ENCODE data around the gene GPR150. TPM values are rescaled to one million over a fixed set of nuclear protein-coding genes. Genes with fewer than 3 reads are reported as not detected.

The GPR150 gene
- total RNA-seq, 1 experiment from 2014 or later, result not detected

DNA sequence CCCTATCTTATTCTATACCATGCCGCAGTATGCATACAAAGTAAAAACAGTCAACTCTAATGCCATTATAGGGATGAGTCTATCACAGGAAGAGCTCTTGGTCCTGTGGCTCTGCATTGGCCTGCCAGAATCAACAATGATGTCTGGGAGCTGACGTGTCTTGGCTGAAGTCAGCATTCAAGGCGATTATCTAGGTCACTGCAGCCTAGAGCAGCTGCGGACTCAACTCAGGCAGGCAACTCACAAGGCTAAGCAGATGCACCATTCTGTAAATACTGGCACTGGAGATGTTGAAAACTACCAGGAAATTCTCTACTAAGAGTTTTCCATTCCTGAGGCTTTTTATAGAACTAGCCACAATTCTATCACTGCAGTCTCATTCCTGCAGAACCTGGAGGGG lies 49.7 kb downstream of the GPR150 start:
- H3K4me3 ChIP-seq (ENCODE audit: low read length), result no peak overlapping the region
- POLR2A ChIA-PET (ENCODE audit: unreplicated experiment), result no interaction called here
- ATAC-seq, result no peak
- no peaks in the 10 kb centered on the region for H3K9me3 ChIP-seq (ENCODE audit: low read length)
- H2AFZ ChIP-seq (ENCODE audit: low read length), result no peak overlapping the region
- H3K27me3 ChIP-seq (ENCODE audit: low read length), result no peaks in the 10 kb centered on the region
- H3K27ac ChIP-seq (ENCODE audit: low read length), result no peak overlapping the region
- no peaks in the 10 kb centered on the region; the same call in 1 of the 2 replicates for H3K4me1 ChIP-seq (ENCODE audit: insufficient read depth, low read length)
- BruUV-seq (replicated peaks), result no TSS peak
- no peaks in the 10 kb centered on the region for H3K36me3 ChIP-seq (ENCODE audit: low read depth, low read length)
- no peak overlapping the region for H3K4me2 ChIP-seq (ENCODE audit: low read length)
- no peaks in the 10 kb centered on the region for H3K9me2 ChIP-seq (replicated peaks; ENCODE audit: low read length)
- no peak for DNase-seq
- intact Hi-C loops (cut with micrococcal nuclease), result no loop called here
- TF ChIP-seq EZH2phosphoT487 (IDR thresholded peaks at IDR 0.05; ENCODE audit: borderline replicate concordance, low read length) (no peak), EZH2 (IDR thresholded peaks at IDR 0.05; ENCODE audit: low read length, unreplicated experiment) (no peak)
- TF ChIP-seq, protein P1, sequence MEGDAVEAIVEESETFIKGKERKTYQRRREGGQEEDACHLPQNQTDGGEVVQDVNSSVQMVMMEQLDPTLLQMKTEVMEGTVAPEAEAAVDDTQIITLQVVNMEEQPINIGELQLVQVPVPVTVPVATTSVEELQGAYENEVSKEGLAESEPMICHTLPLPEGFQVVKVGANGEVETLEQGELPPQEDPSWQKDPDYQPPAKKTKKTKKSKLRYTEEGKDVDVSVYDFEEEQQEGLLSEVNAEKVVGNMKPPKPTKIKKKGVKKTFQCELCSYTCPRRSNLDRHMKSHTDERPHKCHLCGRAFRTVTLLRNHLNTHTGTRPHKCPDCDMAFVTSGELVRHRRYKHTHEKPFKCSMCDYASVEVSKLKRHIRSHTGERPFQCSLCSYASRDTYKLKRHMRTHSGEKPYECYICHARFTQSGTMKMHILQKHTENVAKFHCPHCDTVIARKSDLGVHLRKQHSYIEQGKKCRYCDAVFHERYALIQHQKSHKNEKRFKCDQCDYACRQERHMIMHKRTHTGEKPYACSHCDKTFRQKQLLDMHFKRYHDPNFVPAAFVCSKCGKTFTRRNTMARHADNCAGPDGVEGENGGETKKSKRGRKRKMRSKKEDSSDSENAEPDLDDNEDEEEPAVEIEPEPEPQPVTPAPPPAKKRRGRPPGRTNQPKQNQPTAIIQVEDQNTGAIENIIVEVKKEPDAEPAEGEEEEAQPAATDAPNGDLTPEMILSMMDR (conservative IDR thresholded peaks at IDR 0.05; ENCODE audit: low read depth, low read length), result no peak
- H4K20me1 ChIP-seq (ENCODE audit: low read length), result no peaks in the 10 kb centered on the region
- H3F3A ChIP-seq (ENCODE audit: low read length, unreplicated experiment), result no peaks in the 10 kb centered on the region
- CTCF ChIA-PET, result no interaction called here
- no peaks in the 10 kb centered on the region for H3K79me2 ChIP-seq (ENCODE audit: low read length)
- H3K9ac ChIP-seq (ENCODE audit: low read length), result no peak overlapping the region

DNA sequence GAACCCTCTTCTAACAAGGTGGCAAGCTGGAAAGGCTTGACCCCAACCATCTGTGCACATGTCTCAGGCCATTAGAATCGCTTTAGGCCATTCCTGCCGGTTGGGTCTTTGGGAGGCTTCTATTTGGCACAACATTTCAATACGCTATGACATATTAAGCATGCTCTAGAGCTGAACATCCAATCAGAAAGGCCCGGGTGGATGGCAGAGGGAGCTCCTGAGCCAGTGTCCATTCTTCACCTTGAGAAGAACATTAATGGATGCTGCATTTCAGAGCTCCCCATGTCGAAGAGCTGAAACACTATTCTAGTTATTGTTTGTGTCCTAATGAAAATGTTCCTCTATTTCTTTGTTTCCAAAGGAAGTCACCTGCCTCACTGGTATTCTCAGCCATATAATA lies 50.1 kb downstream of the GPR150 start:
- no peaks in the 10 kb centered on the region for H3F3A ChIP-seq (ENCODE audit: low read length, unreplicated experiment)
- ChIA-PET CTCF (no interaction called here), POLR2A (ENCODE audit: unreplicated experiment) (interaction anchor here (0.6 kb wide), 1 partner anchor 52 kb away, joined by 3 read pairs; no protein-coding TSS in a partner anchor)
- H3K79me2 ChIP-seq (ENCODE audit: low read length), result no peaks in the 10 kb centered on the region
- intact Hi-C loops (cut with micrococcal nuclease), result no loop called here
- no TSS peak for BruUV-seq (replicated peaks)
- H3K27ac ChIP-seq (ENCODE audit: low read length), result no peak overlapping the region
- H3K4me2 ChIP-seq (ENCODE audit: low read length), result no peak overlapping the region
- DNase-seq (no peak), ATAC-seq (no peak)
- no peak overlapping the region for H2AFZ ChIP-seq (ENCODE audit: low read length)
- no peak overlapping the region for H3K4me3 ChIP-seq (ENCODE audit: low read length)
- H3K9ac ChIP-seq (ENCODE audit: low read length), result no peak overlapping the region
- TF ChIP-seq EZH2phosphoT487 (IDR thresholded peaks at IDR 0.05; ENCODE audit: borderline replicate concordance, low read length), result no peak
- no peak for TF ChIP-seq EZH2 (IDR thresholded peaks at IDR 0.05; ENCODE audit: low read length, unreplicated experiment)
- TF ChIP-seq, protein P1 (conservative IDR thresholded peaks at IDR 0.05; ENCODE audit: low read depth, low read length), result no peak
- no peaks in the 10 kb centered on the region for H3K9me2 ChIP-seq (replicated peaks; ENCODE audit: low read length)
- no peaks in the 10 kb centered on the region for H4K20me1 ChIP-seq (ENCODE audit: low read length)
- no peaks in the 10 kb centered on the region for H3K36me3 ChIP-seq (ENCODE audit: low read depth, low read length)
- H3K4me1 ChIP-seq (ENCODE audit: insufficient read depth, low read length), result no peaks in the 10 kb centered on the region; the same call in 1 of the 2 replicates
- no peaks in the 10 kb centered on the region for H3K27me3 ChIP-seq (ENCODE audit: low read length)
- no peaks in the 10 kb centered on the region for H3K9me3 ChIP-seq (ENCODE audit: low read length)

DNA sequence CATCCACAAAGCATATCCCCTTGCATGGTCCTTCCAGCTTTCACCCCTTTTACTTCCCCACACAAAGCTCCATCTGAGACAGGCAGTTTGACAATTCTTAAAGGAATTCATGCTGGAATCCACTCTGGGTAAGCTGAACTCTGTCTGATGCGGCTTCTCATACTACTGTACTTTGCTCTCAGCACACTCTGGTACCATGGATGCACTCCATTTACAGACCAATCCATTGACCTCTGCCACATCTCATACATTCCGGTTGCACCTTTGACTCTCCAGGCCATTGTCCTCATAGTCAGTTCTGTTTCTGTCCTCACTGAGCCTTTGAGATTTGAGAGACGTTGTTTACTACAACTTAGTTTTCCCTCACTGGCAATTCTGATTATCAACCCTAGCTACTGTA lies 50.7 kb downstream of the GPR150 start:
- no peak for ATAC-seq
- no TSS peak for BruUV-seq (replicated peaks)

More for the DNA sequence above, 50.7 kb downstream of the GPR150 start:
- H3F3A ChIP-seq (ENCODE audit: low read length, unreplicated experiment), result no peaks in the 10 kb centered on the region
- POLR2A ChIA-PET (ENCODE audit: unreplicated experiment), result interaction anchor here (0.6 kb wide), 1 partner anchor 52 kb away, joined by 3 read pairs; no protein-coding TSS in a partner anchor
- no peaks in the 10 kb centered on the region for H4K20me1 ChIP-seq (ENCODE audit: low read length)
- H2AFZ ChIP-seq (ENCODE audit: low read length), result no peak overlapping the region
- H3K36me3 ChIP-seq (ENCODE audit: low read depth, low read length), result no peaks in the 10 kb centered on the region
- no peaks in the 10 kb centered on the region for H3K9me2 ChIP-seq (replicated peaks; ENCODE audit: low read length)
- H3K4me1 ChIP-seq (ENCODE audit: insufficient read depth, low read length), result no peaks in the 10 kb centered on the region; the same call in 1 of the 2 replicates
- H3K27me3 ChIP-seq (ENCODE audit: low read length), result no peaks in the 10 kb centered on the region
- no peak overlapping the region for H3K4me3 ChIP-seq (ENCODE audit: low read length)
- no peak for DNase-seq
- TF ChIP-seq EZH2 (IDR thresholded peaks at IDR 0.05; ENCODE audit: low read length, unreplicated experiment), result no peak
- TF ChIP-seq, protein P1 (conservative IDR thresholded peaks at IDR 0.05; ENCODE audit: low read depth, low read length), result no peak
- no peak for TF ChIP-seq EZH2phosphoT487 (IDR thresholded peaks at IDR 0.05; ENCODE audit: borderline replicate concordance, low read length)
- intact Hi-C loops (cut with micrococcal nuclease), result no loop called here
- no peak overlapping the region for H3K9ac ChIP-seq (ENCODE audit: low read length)
- H3K9me3 ChIP-seq (ENCODE audit: low read length), result no peaks in the 10 kb centered on the region
- no peaks in the 10 kb centered on the region for H3K79me2 ChIP-seq (ENCODE audit: low read length)
- CTCF ChIA-PET, result interaction anchor here (0.6 kb wide), 1 partner anchor 23 kb away, joined by 4 read pairs; no protein-coding TSS in a partner anchor
- no peak overlapping the region for H3K4me2 ChIP-seq (ENCODE audit: low read length)
- no peak overlapping the region for H3K27ac ChIP-seq (ENCODE audit: low read length)
